Epidermal melanocyte (primary cell): Measurements from ENCODE around the gene ODC1.

Experiments
- DNase-seq: peaks from one replicate; pipeline ENCODE4 v3.0.0; 2011; ENCODE audit warnings: low spot score; ENCODE audit not compliant: insufficient read length

ODC1 gene

GRCh38 chr2:10434886-10435819 is 13.0 kb downstream of the ODC1 start:
- peak; percentile 79 for DNase-seq

GRCh38 chr2:10433947-10434885 is 13.9 kb downstream of the ODC1 start:
- no peak for DNase-seq

GRCh38 chr2:10433264-10433946 is 14.7 kb downstream of the ODC1 start:
- no peak for DNase-seq

- DNase-seq = no peak
Measured at GRCh38 chr2:10432311-10433181, 15.6 kb downstream of the ODC1 start.

- DNase-seq = no peak
Measured at GRCh38 chr2:10431797-10432196, 16.3 kb downstream of the ODC1 start.

GRCh38 chr2:10430886-10431622 is 17.1 kb downstream of the ODC1 start:
- no peak for DNase-seq

- no peak for DNase-seq
Measured at GRCh38 chr2:10428924-10429323, 19.2 kb downstream of the ODC1 start.

- no peak for DNase-seq
Measured at GRCh38 chr2:10428355-10428754, 19.8 kb downstream of the ODC1 start.

- DNase-seq = no peak
Measured at GRCh38 chr2:10427618-10427949, 20.5 kb downstream of the ODC1 start.

GRCh38 chr2:10426726-10427617 is 21.2 kb downstream of the ODC1 start:
- DNase-seq = no peak

- DNase-seq = no peak
Measured at GRCh38 chr2:10425699-10426098, 22.4 kb downstream of the ODC1 start.

- DNase-seq = no peak
Measured at GRCh38 chr2:10424916-10425505, 23.1 kb downstream of the ODC1 start.

GRCh38 chr2:10424051-10424450 is 24.1 kb downstream of the ODC1 start:
- DNase-seq = no peak

GRCh38 chr2:10423400-10423774 is 24.7 kb downstream of the ODC1 start:
- DNase-seq = no peak

GRCh38 chr2:10422732-10423399 is 25.3 kb downstream of the ODC1 start:
- DNase-seq = no peak

GRCh38 chr2:10422251-10422650 is 25.9 kb downstream of the ODC1 start:
- no peak for DNase-seq

- DNase-seq = no peak
Measured at GRCh38 chr2:10419553-10420257, 28.4 kb downstream of the ODC1 start.
